Chondrocyte (in vitro differentiated cells): ENCODE measurements around the gene GPR37L1. TPM values are rescaled to one million over a fixed set of nuclear protein-coding genes. Genes with fewer than 3 reads are reported as not detected.
"Not testable (repeated sequence)": the region's sequence is repeated elsewhere in the genome, so short reads cannot be mapped to it uniquely, and the experiment has no call there.

Experiments used
- DNase-seq: peaks from one replicate; pipeline ENCODE4 v3.0.0; 2021; ENCODE audit warnings: mixed read lengths, low spot score
- H3K27ac Mint-ChIP-seq: one replicate; pipeline ENCODE4 v1.8.0; 2021; ENCODE audit warnings: mild to moderate bottlenecking, moderate library complexity, mixed read lengths; ENCODE audit not compliant: unreplicated experiment
- H3K27me3 Mint-ChIP-seq: 2 replicates; pipeline ENCODE4 v1.8.0; 2021; ENCODE audit warnings: low read depth, mixed read lengths
- H3K36me3 Mint-ChIP-seq: 2 replicates; pipeline ENCODE4 v1.8.0; 2021; ENCODE audit warnings: low read depth, mixed read lengths
- H3K4me1 Mint-ChIP-seq: 2 replicates; pipeline ENCODE4 v1.8.0; 2021; ENCODE audit warnings: low read depth, mild to moderate bottlenecking, mixed read lengths
- H3K4me3 Mint-ChIP-seq: one replicate; pipeline ENCODE4 v1.8.0; 2021; ENCODE audit warnings: mild to moderate bottlenecking, moderate library complexity, mixed read lengths; ENCODE audit not compliant: unreplicated experiment
- H3K9me3 Mint-ChIP-seq: 2 replicates; pipeline ENCODE4 v1.8.0; 2021; ENCODE audit warnings: low read depth, mixed read lengths
- CTCF ChIP-seq: fragments of 200-600 bp; sonication (generic); IDR thresholded peaks from 2 replicates; pipeline ENCODE4 v1.5.0; 2021; ENCODE audit warnings: antibody characterized with exemption, mild to moderate bottlenecking, moderate library complexity
- total RNA-seq: library from RNA; stranded (reverse); gene quantifications from 3 replicates; pipeline ENCODE4 v1.2.1, GENCODE V29; 2021

The GPR37L1 gene
- total RNA-seq, 1 donor from 2014 or later, result not detected

DNA sequence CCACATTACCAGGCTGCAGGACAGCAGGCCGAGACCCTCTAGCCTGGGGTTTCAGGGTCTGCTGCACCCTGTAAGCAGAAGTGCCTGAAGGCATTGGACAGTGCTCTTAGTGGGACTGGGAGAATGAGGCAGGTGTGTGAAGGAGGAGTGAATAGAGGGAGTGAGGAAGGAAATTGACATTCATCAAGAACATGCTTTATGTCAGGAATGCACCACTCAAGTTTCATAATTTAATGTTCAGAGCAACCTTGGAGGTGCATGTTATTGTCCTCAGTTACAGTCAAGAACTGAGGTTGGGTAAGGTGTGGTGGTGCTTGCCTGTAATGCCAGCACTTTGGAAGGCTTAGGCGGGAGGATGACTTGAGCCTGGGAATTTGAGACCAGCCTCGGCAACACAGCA is 11.7 kb upstream of the GPR37L1 start:
- Mint-ChIP-seq H3K27ac (no peak overlapping the region), H3K36me3 (no peaks in the 10 kb centered on the region), H3K9me3 (no peaks in the 10 kb centered on the region), H3K4me3 (no peak overlapping the region), H3K27me3 (no peaks in the 10 kb centered on the region), H3K4me1 (peaks cover 14% of the 10 kb centered on the region)
- no peak for DNase-seq
- no peak for TF ChIP-seq CTCF

- H3K4me1 Mint-ChIP-seq, result peaks cover 13% of the 10 kb centered on the region
- H3K27me3 Mint-ChIP-seq, DNase-seq, H3K9me3 Mint-ChIP-seq, H3K27ac Mint-ChIP-seq, H3K4me3 Mint-ChIP-seq, H3K36me3 Mint-ChIP-seq: not testable (repeated sequence)
These were observed 11.1 kb upstream of the GPR37L1 start for GRCh38 chr1:202111589-202111988.

DNA sequence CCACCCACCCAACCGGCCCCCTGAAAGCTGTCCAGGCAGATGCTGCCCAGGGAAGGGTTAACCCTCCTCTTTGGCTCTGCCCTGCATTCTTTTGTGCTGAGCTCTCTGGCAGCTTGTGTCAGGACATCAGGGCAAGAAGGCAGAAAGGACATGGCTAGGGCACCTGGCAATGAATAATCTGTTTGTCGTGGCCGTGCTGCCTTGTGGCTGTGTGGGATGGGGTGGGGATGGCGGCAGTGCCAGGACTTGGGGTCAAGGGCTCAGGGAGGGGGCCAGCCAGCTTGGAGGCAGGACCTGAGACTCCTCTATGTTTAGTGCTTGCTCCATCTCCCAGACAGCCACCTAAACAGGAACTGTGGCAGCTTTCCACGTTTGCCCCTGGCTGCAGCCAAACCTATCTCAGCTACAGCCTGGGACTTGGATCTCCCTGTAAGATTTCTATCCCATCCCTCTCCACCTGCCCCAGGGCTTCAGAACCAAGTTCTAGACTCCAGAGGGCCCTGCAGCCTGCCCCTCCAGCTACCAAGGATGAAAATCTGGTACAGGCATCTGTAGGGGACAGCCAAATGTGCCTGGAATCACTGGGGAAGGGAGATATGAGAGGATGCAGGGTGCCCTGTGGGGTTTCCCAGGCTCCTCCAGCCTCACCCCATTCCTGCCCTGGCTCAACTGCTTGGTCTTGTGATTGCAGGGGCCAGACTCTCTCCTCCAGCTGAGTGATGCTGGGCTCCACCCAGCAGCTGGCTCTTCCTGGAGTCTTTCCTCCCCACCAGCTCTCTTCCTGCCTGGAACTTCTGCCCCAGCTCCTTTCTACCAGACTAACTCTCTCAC is 9.6 kb upstream of the GPR37L1 start:
- DNase-seq, result no peak
- H3K27ac Mint-ChIP-seq, result peak overlapping the region; percentile 45
- no peak for TF ChIP-seq CTCF
- H3K4me1 Mint-ChIP-seq, result peaks cover 11% of the 10 kb centered on the region
- H3K4me3 Mint-ChIP-seq, result no peak overlapping the region
- H3K36me3 Mint-ChIP-seq, result no peaks in the 10 kb centered on the region
- H3K27me3 Mint-ChIP-seq, result no peaks in the 10 kb centered on the region
- no peaks in the 10 kb centered on the region for H3K9me3 Mint-ChIP-seq

- H3K4me1 Mint-ChIP-seq, result peaks cover 11% of the 10 kb centered on the region
- TF ChIP-seq CTCF, result no peak
- no peaks in the 10 kb centered on the region for H3K27me3 Mint-ChIP-seq
- no peak overlapping the region for H3K4me3 Mint-ChIP-seq
- no peaks in the 10 kb centered on the region for H3K9me3 Mint-ChIP-seq
- H3K27ac Mint-ChIP-seq, result no peak overlapping the region
- H3K36me3 Mint-ChIP-seq, result no peaks in the 10 kb centered on the region
- no peak for DNase-seq
These were observed 8.9 kb upstream of the GPR37L1 start for GRCh38 chr1:202113690-202114300.

- H3K4me3 Mint-ChIP-seq, result no peak overlapping the region
- H3K27me3 Mint-ChIP-seq, result no peaks in the 10 kb centered on the region
- H3K9me3 Mint-ChIP-seq, result no peaks in the 10 kb centered on the region
- H3K27ac Mint-ChIP-seq, result no peak overlapping the region
- TF ChIP-seq CTCF, result no peak
- no peak for DNase-seq
- peaks cover 11% of the 10 kb centered on the region for H3K4me1 Mint-ChIP-seq
- H3K36me3 Mint-ChIP-seq, result no peaks in the 10 kb centered on the region
These were observed 6.4 kb upstream of the GPR37L1 start for GRCh38 chr1:202116287-202116686.
